Right renal cortex interstitium (tissue), 3 donors: ENCODE results near the gene ERC2. TPM values are rescaled to one million over a fixed set of nuclear protein-coding genes. Genes with fewer than 3 reads are reported as not detected.

Experiments
- DNase-seq, 3 donors: peaks; one replicate each; pipeline ENCODE4 v3.0.0-alpha.2; 2013; ENCODE audit warnings: low read depth in 3 of 3, low spot score in 2 of 3
- polyA plus RNA-seq, 3 donors: library from polyadenylated mRNA; unstranded; fragments of 120-200 nt; gene quantifications; one replicate each; pipeline ENCODE4 v1.2.1, GENCODE V29; 2013; ENCODE audit not compliant: insufficient read length in 3 of 3

Gene ERC2
- polyA plus RNA-seq, 3 donors: 3.5 to 4.0 (median 3.7) TPM

DNA sequence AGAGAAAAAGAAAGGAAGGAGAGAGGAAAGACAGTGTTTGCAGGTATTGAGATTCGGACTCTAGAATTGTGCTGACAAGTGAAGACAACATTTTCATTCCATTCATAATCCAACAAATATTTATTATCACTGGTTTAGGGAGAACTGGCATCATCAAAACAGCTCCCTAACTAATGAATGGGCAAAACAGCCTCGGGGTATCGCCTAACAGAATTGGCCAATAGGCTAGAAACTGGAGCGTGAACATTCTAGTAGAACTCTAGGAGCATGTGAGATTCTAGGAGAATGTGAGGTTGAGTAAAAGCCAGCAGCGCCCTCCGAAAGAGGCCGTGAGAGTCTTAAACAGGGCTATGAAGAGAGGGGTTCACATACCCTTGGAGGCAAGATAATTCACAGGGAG, 759.3 kb downstream of the ERC2 start:
- DNase-seq: no peak

DNA sequence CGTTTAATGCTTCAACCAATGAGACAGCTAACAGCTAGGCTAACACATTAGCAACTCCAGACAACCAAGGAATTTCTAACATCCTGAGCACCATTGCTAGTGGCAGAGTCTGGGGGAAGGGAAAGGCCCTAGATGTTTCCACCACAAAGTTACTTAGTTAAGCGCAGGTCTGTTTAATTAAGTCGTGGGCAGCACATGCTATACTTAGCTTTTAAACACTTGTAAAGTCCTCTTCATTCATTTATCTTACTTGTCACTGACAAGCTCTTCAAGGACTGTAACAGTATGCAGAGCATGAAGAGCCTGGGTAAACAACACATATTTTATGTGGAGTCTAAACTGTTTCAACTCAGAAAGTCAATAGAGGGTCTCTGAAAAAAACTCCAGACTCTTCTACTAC, 760.0 kb downstream of the ERC2 start:
- no peak for DNase-seq

DNA sequence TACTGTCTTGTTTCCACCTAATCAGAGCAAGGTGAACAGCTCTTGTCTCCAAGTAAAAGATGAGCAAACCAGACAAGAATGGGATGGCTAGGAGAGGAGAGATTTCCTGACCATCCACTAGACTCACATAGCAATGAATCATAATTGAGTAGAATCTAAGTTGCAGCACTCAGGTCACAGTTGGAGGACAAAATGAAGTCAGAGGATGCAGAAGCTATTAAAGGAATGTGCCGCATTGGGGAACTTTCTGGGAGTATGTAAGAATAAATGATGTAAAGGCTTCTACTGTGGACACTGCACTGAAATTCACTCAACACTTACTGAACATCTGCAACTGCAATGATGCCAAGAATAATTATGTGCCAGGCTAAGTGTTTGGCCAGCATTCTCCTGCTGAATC, 763.7 kb downstream of the ERC2 start:
- DNase-seq: no peak

DNA sequence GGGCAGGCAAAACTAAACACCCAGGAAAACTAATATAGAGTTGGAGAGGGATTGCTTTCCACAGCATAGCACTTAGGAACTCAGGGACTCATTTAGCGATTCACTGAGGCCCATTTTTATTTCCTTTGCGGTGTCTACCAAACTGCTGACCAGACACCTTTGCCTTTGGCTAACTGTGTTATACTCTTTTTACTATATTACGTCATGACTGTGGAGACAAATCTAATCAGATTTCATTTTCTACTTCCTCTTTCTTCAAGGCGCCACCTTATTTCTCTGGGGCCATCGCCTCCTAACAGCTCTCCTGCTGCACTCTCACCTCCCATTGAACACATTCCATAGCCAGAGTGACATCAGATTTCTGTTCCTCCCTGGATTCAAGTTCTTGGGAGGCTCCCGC, 765.4 kb downstream of the ERC2 start:
- no peak for DNase-seq

DNA sequence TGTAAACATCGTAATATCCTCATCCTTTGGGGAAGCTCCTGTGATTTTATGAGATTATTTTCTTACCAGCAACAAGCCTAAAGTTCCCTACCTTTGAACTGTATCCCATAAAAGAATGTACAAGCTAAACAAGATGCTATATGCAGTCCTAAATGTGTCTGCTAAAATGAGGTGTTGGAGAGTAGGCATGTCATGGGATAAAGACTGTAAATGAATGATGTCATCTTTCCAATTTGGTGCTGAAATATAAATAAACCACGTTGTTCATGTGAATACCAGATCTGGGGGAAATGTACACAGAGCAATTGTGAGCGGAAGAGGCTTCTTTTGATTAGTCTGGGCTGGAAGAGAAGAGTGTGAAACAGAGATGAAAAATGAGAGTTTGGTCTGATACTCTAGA, 766.3 kb downstream of the ERC2 start:
- no peak for DNase-seq

DNA sequence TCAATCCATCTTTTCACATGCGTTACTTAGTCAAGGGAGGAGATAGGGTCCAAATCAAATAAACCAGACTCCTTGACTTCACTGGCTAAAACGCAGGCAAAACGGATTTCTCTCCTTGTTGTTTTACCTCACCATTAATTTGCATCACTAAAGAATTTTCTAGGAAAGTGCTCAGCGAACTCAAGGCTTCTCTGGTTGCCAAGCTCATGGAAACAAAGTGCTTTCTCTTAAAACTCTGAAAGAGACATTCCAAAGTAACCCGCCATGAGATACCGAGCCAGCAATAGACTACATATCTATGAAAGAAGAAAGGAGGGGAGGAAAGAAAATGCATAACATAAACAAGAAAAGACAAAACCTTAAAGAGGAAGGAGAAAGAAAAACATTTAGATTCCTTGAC, 769.4 kb downstream of the ERC2 start:
- no peak for DNase-seq

DNA sequence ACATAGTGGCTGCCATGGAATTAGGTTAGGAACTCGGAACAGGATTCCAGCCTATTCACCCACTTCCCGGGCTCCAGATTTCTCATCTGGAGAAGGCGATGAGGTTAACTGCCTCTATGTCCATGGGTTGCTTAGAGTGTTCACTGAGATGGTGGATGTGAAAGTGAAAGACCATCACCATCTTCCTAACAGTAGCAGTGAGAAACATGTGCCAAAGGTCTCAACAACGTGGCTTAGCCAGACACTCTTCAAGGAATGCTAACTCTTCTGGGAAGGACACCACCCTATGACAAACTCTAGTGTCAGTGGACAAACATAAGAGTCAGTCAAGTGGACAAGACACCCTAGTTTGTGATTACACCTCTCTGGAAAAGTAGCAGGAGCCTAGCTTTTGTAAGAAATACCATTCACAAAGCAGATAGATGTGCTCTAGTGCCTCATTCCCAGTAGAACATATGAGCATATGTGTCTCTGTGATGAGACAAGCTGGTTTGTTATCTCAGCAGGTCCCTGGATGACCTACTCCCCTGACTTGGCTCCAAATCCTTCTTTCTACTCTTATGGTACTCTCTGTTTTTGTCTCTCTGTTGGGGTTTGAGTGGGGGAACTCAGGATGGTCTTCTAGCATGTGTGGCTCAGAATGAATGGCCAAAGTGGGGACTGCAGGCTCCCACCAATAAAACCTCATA, 770.9 kb downstream of the ERC2 start:
- no peak for DNase-seq

DNA sequence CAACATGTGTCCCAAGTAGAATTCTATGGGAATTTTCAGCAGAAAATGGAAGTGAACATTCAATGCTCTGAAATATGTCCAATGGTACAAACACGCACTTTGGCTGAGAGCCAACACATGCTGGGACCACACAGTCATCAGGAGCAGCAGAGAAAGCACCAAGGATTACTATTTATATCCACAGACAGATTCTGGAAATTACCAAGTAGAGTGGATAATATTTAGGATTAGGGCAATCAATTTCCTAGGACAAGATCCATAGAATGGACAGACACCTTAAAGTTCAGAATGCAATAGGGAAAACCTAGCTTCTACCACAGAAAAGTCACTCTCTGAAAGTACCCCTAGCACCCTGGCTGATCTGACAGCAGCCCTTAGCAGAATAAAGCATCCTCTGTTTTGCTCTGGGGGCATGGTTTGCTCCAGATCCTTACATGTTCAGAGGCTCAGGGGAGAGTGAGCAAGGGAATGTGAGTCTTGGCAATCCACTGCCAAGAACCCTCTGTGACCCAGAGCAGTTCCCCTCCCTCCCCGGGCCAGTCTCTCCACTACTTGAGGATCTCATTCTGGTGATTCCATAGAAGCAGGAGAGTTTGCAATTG, 775.2 kb downstream of the ERC2 start:
- no peak for DNase-seq

DNA sequence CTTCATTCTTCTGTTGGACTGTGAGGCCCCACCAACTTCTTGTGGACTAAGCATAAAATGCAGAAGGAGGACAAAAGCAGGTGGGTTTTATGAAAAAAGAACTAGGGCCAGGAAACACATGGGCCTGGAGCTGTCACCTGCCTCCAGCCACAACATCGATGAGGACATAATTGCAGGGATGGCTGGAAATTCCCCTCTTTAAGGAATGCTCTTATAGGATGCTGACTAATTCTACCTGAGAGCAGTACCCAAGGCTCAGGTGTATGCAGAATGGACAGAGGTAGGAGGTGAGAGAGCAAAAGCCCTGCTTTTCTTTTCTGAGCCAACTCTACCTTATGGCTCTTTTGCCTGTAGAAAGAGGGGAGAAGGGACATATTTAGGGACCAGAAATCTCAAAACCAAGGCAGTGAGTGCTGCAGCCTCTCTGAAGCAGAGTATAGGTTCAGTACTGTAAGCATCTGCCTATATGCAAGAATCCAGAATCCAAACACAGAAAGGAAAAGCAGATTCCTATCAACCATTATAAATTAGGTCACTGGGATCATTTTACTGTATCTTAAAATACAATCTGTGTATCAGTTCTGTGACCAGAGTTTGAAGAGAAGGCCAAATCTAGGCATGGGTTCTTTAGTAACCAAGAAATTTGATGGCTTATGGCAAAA, 775.8 kb downstream of the ERC2 start:
- no peak for DNase-seq

DNA sequence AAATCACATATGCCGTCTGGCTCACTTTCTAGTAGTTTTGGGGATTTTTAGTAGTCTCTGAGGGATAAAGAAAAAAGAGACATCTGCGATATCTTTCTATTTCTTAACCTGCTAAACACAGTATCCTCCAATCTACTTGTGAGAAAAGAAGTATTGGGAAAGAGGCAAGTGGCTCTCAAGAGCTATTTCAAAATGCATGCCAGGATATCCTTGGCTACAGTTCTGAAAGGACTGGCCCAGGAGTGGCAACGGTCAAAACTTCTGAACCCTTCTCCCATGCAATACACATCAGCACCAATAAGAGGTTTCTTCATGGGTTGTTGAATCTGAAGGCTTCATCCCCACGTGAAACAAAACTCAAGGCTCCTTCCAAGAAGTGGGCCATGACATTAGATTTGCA, 777.1 kb downstream of the ERC2 start:
- no peak for DNase-seq

DNA sequence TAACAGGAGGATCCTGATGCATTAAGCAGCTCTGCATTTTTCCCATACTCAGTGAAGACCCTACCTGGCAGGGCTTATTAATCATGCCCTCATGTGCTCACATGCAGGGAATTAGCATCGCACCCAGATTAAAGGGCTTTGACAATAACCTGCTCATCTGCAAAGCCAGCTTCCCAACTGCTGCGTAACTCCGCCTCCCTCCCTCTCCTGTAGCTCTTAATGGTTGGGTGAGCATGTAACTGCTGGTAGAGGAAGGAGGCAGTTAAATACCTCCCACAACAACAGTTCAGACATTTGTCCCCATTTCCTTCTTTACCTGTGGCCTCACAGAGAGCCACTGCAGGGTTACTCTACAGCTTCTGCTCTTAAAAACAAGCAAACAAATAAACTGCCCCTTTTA, 777.5 kb downstream of the ERC2 start:
- DNase-seq: no peak

DNA sequence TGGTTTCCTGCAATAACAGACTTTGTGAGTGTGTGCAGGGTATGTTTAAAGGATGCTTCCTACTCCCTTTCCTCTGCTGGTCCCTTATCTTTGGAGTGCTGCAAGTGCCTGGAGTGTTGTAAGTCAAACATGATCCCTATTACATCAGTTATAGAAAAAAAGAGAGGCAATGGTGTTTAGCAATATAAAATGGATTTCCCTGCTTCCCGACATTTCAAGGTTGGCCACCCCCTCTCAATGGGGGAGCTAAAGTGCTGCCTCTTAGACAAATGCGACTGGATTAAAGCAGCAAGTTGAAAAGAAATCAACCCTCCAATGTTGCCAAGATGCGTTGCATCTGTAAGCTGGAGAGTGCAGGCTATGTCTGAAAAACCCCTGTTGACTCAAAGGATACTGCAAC, 778.1 kb downstream of the ERC2 start:
- DNase-seq: no peak

DNA sequence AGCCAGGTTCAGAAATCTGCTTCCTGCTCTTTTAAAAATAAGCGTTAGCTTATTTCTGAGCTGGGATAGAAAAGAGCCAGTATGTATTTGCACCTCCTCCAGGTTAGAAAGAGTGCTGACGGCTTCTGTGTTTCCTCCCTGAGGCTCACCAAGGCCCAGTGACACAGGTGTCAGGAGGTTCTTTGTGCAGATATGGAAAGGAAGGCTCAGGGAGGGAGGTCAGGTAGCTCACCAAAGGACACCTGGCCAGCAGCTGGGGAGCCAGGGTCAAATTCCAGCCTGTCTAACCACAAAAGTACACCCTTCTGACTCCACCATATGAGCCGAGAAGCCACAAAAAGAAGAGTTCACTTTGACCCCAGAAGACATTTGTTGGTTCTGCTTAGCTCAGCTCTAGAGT, 780.1 kb downstream of the ERC2 start:
- no peak for DNase-seq

DNA sequence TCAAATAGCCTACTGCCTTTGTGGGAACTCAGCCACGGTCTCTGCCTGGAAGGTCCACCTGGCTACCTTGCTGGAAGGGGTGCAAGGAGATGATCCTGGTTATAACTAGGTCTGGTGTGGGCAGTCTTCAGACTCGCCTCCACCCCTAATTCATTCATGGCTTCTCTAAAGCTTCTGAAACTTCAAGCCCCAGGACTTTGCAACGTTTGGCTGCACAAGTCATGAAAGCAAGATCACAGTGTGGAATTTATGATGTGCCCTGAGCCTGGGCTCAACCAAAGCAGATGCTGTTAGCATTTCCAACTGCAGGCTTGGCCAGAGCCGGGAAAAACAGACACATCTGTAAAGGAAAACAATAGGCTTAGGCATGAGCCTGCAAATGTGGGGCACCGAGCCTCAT, 780.7 kb downstream of the ERC2 start:
- no peak for DNase-seq

DNA sequence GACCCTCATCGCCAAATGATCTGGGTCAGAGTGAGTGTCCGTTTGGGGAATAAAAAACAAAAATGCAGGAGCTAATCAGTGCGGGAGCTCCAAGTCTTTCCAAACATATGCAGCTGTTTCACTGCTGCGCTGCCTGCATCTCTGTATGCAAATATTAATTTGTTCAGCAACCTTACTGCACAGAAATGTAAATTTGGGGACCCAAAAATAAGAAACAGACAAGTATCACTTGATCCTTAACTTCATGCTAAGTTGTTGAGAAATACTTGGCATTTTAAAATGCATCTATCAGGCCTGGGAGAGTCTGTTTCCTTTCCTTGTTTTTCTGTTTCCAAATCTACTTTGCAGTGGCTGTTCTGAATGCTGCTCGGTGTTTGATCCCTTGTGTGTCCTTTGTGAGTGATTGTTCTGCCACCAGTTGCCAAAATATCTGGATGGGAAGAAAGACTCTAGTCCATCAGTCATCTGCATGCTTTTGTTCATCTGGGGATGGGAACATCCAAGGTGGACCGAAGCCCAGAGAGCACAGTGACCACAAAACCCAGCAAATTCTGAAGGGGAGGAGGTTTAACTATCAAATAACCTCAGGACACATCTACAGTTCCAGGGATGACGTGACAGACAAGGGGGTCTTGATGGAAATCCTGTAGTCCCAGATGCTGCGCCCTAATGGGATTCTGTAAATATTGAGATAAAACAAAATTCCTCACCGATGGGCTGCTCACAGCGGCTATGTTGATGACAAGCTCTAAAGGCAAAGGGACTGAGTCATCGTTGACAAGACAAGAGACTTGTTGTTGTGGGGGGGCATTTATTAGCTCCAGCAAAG, 781.6 kb downstream of the ERC2 start:
- no peak for DNase-seq

DNA sequence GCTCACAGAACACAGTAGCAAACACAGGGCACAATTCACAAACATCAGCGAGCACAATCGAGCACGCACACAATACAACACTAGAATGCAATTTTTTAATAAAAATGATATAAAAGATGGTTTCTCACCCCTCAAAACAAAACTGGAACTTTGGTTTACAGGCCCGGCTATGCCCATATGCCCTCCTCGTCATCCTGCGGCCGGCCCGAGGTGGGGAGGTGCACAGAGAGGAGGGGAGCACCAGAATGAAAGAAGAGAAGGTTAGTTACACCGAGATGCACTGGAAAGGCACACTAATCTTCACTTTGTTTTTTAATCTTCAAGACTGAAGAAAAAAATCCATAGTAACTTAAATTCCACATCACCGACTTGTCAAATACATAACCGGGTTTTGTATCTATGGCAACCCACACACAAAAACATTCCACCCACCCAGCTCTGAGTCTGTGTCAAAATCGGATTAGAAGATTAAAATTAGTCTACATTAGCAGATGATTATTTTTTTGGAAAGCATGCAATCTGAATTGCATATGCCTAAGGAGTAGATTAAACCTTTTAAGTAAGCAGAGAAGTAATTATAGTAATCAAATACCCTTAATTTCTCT, 784.5 kb downstream of the ERC2 start:
- no peak for DNase-seq

DNA sequence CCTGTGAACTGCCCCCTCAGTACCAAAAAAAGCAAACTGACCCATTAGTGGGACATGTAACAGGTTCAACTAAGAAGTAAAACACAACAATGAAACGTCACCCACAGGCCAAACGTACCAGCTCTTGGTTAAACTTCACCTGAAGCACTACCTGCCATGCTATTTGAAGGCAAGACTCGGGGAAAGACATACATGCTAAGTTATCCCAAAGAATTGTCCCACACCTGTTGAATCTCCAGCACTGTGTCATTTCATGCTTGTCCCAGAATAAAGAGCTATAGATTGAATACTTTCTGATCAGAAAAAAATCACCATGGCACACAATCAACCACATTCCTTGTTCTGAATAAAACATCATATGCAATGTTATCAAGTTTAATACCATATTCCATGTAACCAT, 785.8 kb downstream of the ERC2 start:
- DNase-seq: no peak

DNA sequence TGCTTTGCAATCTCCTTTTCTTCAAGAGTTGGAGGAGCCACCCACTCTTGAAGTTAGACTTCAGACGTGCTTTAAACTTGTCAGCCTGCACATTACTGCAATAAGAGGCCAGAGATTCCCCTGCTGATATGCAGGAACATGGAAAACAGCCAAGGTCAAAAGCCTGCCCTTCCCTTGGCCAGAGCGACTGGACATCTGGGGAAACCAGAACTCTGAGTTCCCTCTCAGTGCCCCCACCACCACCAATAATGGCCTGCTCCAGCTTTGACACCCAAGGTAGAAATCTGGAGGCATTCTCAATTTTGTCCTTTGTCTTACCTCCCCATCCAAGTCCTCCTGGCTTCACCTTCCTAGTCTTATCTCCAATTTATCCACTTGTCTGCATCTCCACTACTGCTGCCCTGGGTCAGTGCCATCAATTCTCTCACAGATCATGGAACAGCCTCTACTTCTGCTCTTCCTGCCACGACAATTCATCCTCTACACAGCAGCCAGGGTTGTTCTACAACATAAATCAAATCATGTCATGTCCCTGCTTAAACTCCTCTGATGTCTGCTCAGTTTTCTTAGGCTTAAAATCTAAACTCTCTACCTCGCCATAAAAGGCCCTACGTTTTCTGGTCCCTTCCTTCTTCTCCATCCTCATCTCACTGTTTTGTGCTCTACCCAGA, 789.6 kb downstream of the ERC2 start:
- DNase-seq: no peak

DNA sequence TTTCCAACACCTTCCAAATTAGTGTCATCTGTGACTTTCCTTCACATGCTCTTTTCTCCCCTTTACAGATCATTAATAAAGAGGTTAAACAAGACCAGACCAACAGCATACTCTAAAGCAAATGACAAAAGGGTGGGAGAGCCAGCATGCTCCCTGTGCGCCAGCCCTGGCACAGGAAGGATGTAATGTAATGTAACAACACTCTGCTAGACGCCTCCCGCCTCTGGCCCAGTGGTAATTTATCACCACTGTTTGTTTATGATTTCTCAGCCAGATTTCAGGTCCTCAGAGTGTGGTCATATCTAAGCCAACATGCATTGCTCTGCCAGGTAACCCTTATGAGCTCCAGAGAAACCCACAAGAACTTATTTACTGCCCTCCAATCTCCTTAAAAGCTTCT, 791.6 kb downstream of the ERC2 start:
- no peak for DNase-seq

DNA sequence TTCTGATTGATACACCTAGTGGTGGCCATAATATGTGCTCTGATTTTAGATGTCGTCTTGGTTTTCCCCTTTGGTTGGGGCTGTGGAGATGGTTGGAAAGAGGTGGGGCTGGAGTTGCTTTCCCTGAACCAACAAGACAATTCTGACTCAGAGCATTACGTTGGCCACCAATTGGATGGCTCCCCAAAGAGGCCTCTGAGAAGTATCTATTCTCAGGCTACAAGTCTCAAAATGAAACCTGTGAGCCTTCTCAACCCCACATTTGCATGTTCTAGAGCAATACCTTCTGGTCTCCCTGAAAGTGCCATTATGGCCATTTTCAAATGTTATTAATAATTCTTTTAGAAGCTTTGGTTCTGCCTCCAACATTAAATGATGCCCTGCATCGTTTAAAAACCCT, 792.8 kb downstream of the ERC2 start:
- DNase-seq: no peak

DNA sequence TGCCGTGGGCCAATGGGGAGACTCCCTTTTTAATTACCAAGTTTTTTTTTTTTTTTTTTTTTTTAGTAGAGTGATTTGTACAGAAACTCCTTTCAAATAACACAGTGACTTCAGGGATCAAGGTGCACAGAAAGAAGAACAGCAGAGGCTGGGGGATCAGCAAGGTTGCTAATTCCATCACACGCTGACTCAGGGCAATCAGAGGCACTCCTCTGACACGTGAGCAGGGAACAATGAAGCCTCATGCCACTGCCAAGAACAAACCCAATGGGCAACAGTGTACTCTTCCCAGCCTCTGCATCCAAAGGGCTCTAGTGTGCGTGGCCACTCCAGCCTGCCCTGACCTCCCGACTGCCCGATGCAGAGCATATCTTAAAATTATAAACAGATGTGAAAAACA, 794.5 kb downstream of the ERC2 start:
- DNase-seq: no peak
